A549 treated with GW870086 at 1 μM for 4 hours (cell line): Measurements from ENCODE around the gene OSTF1. TPM values are rescaled to one million over a fixed set of nuclear protein-coding genes. Genes with fewer than 3 reads are reported as not detected.

ENCODE experiments used
- total RNA-seq: library from RNA; stranded (reverse); fragments of 200-300 nt; extraction: Qiagen RNA extraction; gene quantifications from 5 replicates; pipeline ENCODE4 v1.2.3, GENCODE V29; 2022; ENCODE audit warnings: low read depth

Gene OSTF1, protein sequence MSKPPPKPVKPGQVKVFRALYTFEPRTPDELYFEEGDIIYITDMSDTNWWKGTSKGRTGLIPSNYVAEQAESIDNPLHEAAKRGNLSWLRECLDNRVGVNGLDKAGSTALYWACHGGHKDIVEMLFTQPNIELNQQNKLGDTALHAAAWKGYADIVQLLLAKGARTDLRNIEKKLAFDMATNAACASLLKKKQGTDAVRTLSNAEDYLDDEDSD
- total RNA-seq: 14.8 to 18.3 TPM (median 15.7 TPM) in 5 replicates

GRCh38 chr9:75087824-75088645, at the start of gene OSTF1, which contains the start of gene NMRK1:
OSTF1 (plus strand) TSS chr9:75088514; CDS start chr9:75088693, 179 bp downstream.
NMRK1 (minus strand) TSS chr9:75088155; CDS start chr9:75083115, 5,040 bp downstream.

Other genes starting within 250 kb of the OSTF1 start
- gene TRPM6, start 200.6 kb upstream of the OSTF1 start, total RNA-seq: 1.5 to 2.0 TPM (median 1.9 TPM) in 5 replicates
- gene C9orf40, start 135.6 kb upstream of the OSTF1 start, total RNA-seq: 7.8 to 12.5 TPM (median 11.2 TPM) in 5 replicates
- gene CARNMT1, start 60.2 kb upstream of the OSTF1 start, total RNA-seq: 9.2 to 14.6 TPM (median 13.7 TPM) in 5 replicates
- 4.6 to 6.5 TPM (median 5.9 TPM) in 5 replicates for gene NMRK1, start 359 bp upstream of the OSTF1 start, total RNA-seq